Progenitor cell of endocrine pancreas (in vitro differentiated cells): ENCODE results near the gene TMCC2. TPM values are rescaled to one million over a fixed set of nuclear protein-coding genes. Genes with fewer than 3 reads are reported as not detected.

Source experiments
- DNase-seq: peaks from one replicate; pipeline ENCODE4 v3.0.0; 2021; ENCODE audit warnings: low spot score; ENCODE audit not compliant: unreplicated experiment
- H3K27ac Mint-ChIP-seq: 2 replicates; pipeline ENCODE4 v1.8.0; 2021; ENCODE audit warnings: mild to moderate bottlenecking, moderate library complexity, mixed read lengths
- H3K27me3 Mint-ChIP-seq: 2 replicates; pipeline ENCODE4 v1.8.0; 2021; ENCODE audit warnings: mixed read lengths
- H3K36me3 Mint-ChIP-seq: 2 replicates; pipeline ENCODE4 v1.8.0; 2022; ENCODE audit warnings: mixed read lengths; ENCODE audit not compliant: insufficient read depth
- H3K4me1 Mint-ChIP-seq: 2 replicates; pipeline ENCODE4 v1.8.0; 2021; ENCODE audit warnings: low read depth, mixed read lengths
- H3K4me3 Mint-ChIP-seq: 2 replicates; pipeline ENCODE4 v1.8.0; 2021; ENCODE audit warnings: low read depth, mild to moderate bottlenecking, moderate library complexity, mixed read lengths
- H3K9me3 Mint-ChIP-seq: 2 replicates; pipeline ENCODE4 v1.8.0; 2021; ENCODE audit warnings: low read depth, mixed read lengths
- CTCF ChIP-seq: fragments of 200-600 bp; sonication (generic); IDR thresholded peaks from one replicate; pipeline ENCODE4 v1.5.0; 2021; ENCODE audit warnings: antibody characterized with exemption, mild to moderate bottlenecking; ENCODE audit not compliant: unreplicated experiment
- total RNA-seq: library from RNA; stranded (reverse); gene quantifications from 2 replicates; pipeline ENCODE4 v1.2.1, GENCODE V29; 2021

The TMCC2 gene
- total RNA-seq, 1 donor from 2014 or later, result 4.6 TPM

- no peaks in the 10 kb centered on the region for H3K27me3 Mint-ChIP-seq
- H3K27ac Mint-ChIP-seq, result no peak overlapping the region
- DNase-seq, result no peak
- TF ChIP-seq CTCF, result no peak
- no peak overlapping the region for H3K4me3 Mint-ChIP-seq
- no peaks in the 10 kb centered on the region for H3K9me3 Mint-ChIP-seq
- no peaks in the 10 kb centered on the region for H3K36me3 Mint-ChIP-seq
- no peaks in the 10 kb centered on the region for H3K4me1 Mint-ChIP-seq
Observed at GRCh38 chr1:205245096-205245495, 17.4 kb downstream of the TMCC2 start.

GRCh38 chr1:205246351-205247119, 18.8 kb downstream of the TMCC2 start:
- Mint-ChIP-seq H3K9me3 (no peaks in the 10 kb centered on the region), H3K4me1 (no peaks in the 10 kb centered on the region), H3K4me3 (no peak overlapping the region), H3K27me3 (no peaks in the 10 kb centered on the region), H3K36me3 (no peaks in the 10 kb centered on the region), H3K27ac (no peak overlapping the region)
- DNase-seq, result no peak
- TF ChIP-seq CTCF, result no peak

- Mint-ChIP-seq H3K4me3 (no peak overlapping the region), H3K36me3 (no peaks in the 10 kb centered on the region), H3K9me3 (no peaks in the 10 kb centered on the region), H3K27ac (no peak overlapping the region), H3K4me1 (no peaks in the 10 kb centered on the region), H3K27me3 (no peaks in the 10 kb centered on the region)
- DNase-seq, result no peak
- TF ChIP-seq CTCF, result no peak
Observed at GRCh38 chr1:205247130-205247921, 19.6 kb downstream of the TMCC2 start.

DNA sequence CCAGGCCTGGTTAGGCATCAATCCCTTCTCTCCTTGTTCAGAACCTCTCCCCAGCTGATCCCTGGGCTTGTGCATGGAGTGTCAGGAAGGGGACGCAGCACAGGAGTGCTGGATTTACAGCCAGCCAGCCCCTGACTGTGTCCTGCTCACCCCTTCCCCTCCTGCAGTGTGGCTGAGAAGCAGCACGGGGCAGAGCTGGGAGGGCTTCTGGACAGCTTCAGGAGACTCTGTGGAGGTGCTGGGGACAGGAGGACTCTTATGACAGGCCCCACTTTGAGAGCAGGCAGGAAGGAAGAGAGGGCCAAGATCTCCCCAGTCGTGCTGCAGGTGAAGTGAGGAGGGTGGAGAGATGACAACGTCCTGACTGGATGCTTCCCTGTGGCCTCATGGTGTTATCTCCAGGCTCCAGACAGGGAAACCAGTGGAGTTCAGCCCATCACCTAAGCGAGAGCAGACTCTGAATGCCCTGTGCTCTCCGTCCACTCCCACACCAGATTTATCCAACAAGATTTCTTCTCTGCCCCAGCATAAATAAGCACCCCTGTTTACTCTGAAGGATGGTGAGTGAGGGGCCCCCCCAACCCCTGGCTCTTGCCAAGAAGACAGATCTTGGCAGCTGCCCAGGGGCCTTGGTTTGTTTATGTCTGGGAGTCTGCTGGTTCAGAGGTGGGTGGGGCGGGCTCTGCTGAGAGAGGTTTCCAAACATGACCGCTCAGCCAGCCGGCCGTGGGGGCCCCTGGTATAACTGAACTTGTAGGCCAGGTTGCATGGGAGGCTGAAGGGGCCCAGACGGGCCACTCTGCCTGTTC, 21.3 kb downstream of the TMCC2 start:
- Mint-ChIP-seq H3K9me3 (no peaks in the 10 kb centered on the region), H3K27ac (no peak overlapping the region)

More for the DNA sequence above, 21.3 kb downstream of the TMCC2 start:
- Mint-ChIP-seq H3K4me3 (no peak overlapping the region), H3K27me3 (no peaks in the 10 kb centered on the region), H3K36me3 (no peaks in the 10 kb centered on the region), H3K4me1 (no peaks in the 10 kb centered on the region)
- DNase-seq, result no peak
- TF ChIP-seq CTCF, result no peak
